ENCODE data around the gene NF1. TPM values are rescaled to one million over a fixed set of nuclear protein-coding genes. Genes with fewer than 3 reads are reported as not detected.
"Not testable (repeated sequence)": the region's sequence is repeated elsewhere in the genome, so short reads cannot be mapped to it uniquely, and the experiment has no call there.

NF1 gene
- polyA plus RNA-seq, 1 donor from 2014 or later: 10.0 TPM

GRCh38 chr17:31067691-31068184 lies 27.0 kb upstream of the NF1 start:
- no peaks in the 10 kb centered on the region for H3K27me3 Mint-ChIP-seq
- peaks cover 0 to 5% (median 2%) of the 10 kb centered on the region in 3 donors for H3K4me1 Mint-ChIP-seq
- no peaks in the 10 kb centered on the region for H3K36me3 Mint-ChIP-seq
- no peak overlapping the region for H3K27ac Mint-ChIP-seq
- H3K4me3 Mint-ChIP-seq: no peak overlapping the region
- peaks cover 0 to 1% (median 0%) of the 10 kb centered on the region in 3 donors for H3K9me3 Mint-ChIP-seq

GRCh38 chr17:31068291-31068690 lies 26.5 kb upstream of the NF1 start:
- H3K27me3 Mint-ChIP-seq: no peaks in the 10 kb centered on the region
- H3K9me3 Mint-ChIP-seq: peaks cover 0 to 1% (median 0%) of the 10 kb centered on the region in 3 donors
- H3K36me3 Mint-ChIP-seq: no peaks in the 10 kb centered on the region
- peaks cover 0 to 3% (median 2%) of the 10 kb centered on the region in 3 donors for H3K4me1 Mint-ChIP-seq
- H3K27ac Mint-ChIP-seq: no peak overlapping the region
- H3K4me3 Mint-ChIP-seq: no peak overlapping the region

GRCh38 chr17:31072186-31072585 lies 22.6 kb upstream of the NF1 start:
- H3K27ac Mint-ChIP-seq: no peak overlapping the region
- peaks cover 0 to 2% (median 1%) of the 10 kb centered on the region in 3 donors for H3K4me1 Mint-ChIP-seq
- H3K4me3 Mint-ChIP-seq: no peak overlapping the region
- no peaks in the 10 kb centered on the region for H3K27me3 Mint-ChIP-seq
- H3K36me3 Mint-ChIP-seq: peaks cover 2% of the 10 kb centered on the region
- peaks cover 0 to 1% (median 0%) of the 10 kb centered on the region in 3 donors for H3K9me3 Mint-ChIP-seq

GRCh38 chr17:31073411-31073810 lies 21.4 kb upstream of the NF1 start:
- H3K27me3 Mint-ChIP-seq: no peaks in the 10 kb centered on the region
- H3K36me3 Mint-ChIP-seq: peaks cover 2% of the 10 kb centered on the region
- H3K9me3 Mint-ChIP-seq: peaks cover 0 to 1% (median 0%) of the 10 kb centered on the region in 3 donors
- peaks cover 0 to 2% (median 1%) of the 10 kb centered on the region in 3 donors for H3K4me1 Mint-ChIP-seq
- H3K4me3 Mint-ChIP-seq: no peak overlapping the region
- H3K27ac Mint-ChIP-seq: no peak overlapping the region

GRCh38 chr17:31074772-31075555 lies 19.8 kb upstream of the NF1 start:
- Mint-ChIP-seq H3K27me3 (no peaks in the 10 kb centered on the region), H3K36me3 (peaks cover 5% of the 10 kb centered on the region), H3K4me3 (no peak overlapping the region), H3K4me1 (no peaks in the 10 kb centered on the region), H3K9me3 (peaks cover 0 to 1% (median 0%) of the 10 kb centered on the region in 3 donors), H3K27ac (no peak overlapping the region)

- H3K9me3 Mint-ChIP-seq: no peaks in the 10 kb centered on the region
- H3K36me3 Mint-ChIP-seq: peaks cover 5% of the 10 kb centered on the region
- H3K4me3 Mint-ChIP-seq: no peak overlapping the region
- H3K4me1 Mint-ChIP-seq: no peaks in the 10 kb centered on the region
- no peak overlapping the region for H3K27ac Mint-ChIP-seq
- H3K27me3 Mint-ChIP-seq: no peaks in the 10 kb centered on the region
These were observed 16.5 kb upstream of the NF1 start for GRCh38 chr17:31078290-31078689.

- no peak overlapping the region for H3K27ac Mint-ChIP-seq
- no peaks in the 10 kb centered on the region for H3K4me1 Mint-ChIP-seq
- no peaks in the 10 kb centered on the region for H3K9me3 Mint-ChIP-seq
- no peaks in the 10 kb centered on the region for H3K27me3 Mint-ChIP-seq
- no peak overlapping the region for H3K4me3 Mint-ChIP-seq
- H3K36me3 Mint-ChIP-seq: peaks cover 4% of the 10 kb centered on the region
These were observed 15.0 kb upstream of the NF1 start for GRCh38 chr17:31079731-31080130.

GRCh38 chr17:31085563-31085962 lies 9.2 kb upstream of the NF1 start:
- H3K9me3 Mint-ChIP-seq: no peaks in the 10 kb centered on the region
- no peaks in the 10 kb centered on the region for H3K36me3 Mint-ChIP-seq
- H3K4me3 Mint-ChIP-seq: no peak overlapping the region
- H3K27me3 Mint-ChIP-seq: no peaks in the 10 kb centered on the region
- H3K27ac Mint-ChIP-seq: no peak overlapping the region
- H3K4me1 Mint-ChIP-seq: no peaks in the 10 kb centered on the region

- no peaks in the 10 kb centered on the region for H3K9me3 Mint-ChIP-seq
- H3K36me3 Mint-ChIP-seq: no peaks in the 10 kb centered on the region
- H3K4me1 Mint-ChIP-seq: peaks cover 0 to 5% (median 0%) of the 10 kb centered on the region in 3 donors
- H3K4me3 Mint-ChIP-seq: no peak overlapping the region
- no peaks in the 10 kb centered on the region for H3K27me3 Mint-ChIP-seq
- no peak overlapping the region for H3K27ac Mint-ChIP-seq
These were observed 5.3 kb upstream of the NF1 start for GRCh38 chr17:31089471-31089870.

GRCh38 chr17:31090650-31091049 lies 4.1 kb upstream of the NF1 start:
- not testable (repeated sequence) for H3K36me3 Mint-ChIP-seq, H3K9me3 Mint-ChIP-seq, H3K27ac Mint-ChIP-seq, H3K4me3 Mint-ChIP-seq, H3K27me3 Mint-ChIP-seq, H3K4me1 Mint-ChIP-seq

GRCh38 chr17:31092475-31093064 lies 2.2 kb upstream of the NF1 start:
- peak overlapping the region in 3 of 4 donors; percentile 1 to 52 (median 42) for H3K4me3 Mint-ChIP-seq
- H3K36me3 Mint-ChIP-seq: no peaks in the 10 kb centered on the region
- peak overlapping the region in 2 of 3 donors; percentile 3 to 59 for H3K27ac Mint-ChIP-seq
- no peaks in the 10 kb centered on the region for H3K9me3 Mint-ChIP-seq
- no peaks in the 10 kb centered on the region for H3K27me3 Mint-ChIP-seq
- peaks cover 10 to 12% (median 12%) of the 10 kb centered on the region in 3 donors for H3K4me1 Mint-ChIP-seq

- Mint-ChIP-seq H3K27me3 (no peaks in the 10 kb centered on the region), H3K27ac (peak overlapping the region; percentile 75 to 88 (median 81)), H3K4me1 (peaks cover 10 to 12% (median 12%) of the 10 kb centered on the region in 3 donors), H3K36me3 (no peaks in the 10 kb centered on the region), H3K4me3 (peak overlapping the region; percentile 85 to 98 (median 94)), H3K9me3 (no peaks in the 10 kb centered on the region)
These were observed 744 bp upstream of the NF1 start for GRCh38 chr17:31093866-31094599.

GRCh38 chr17:31095236-31096105 lies 694 bp downstream of the NF1 start:
- H3K4me3 Mint-ChIP-seq: peak overlapping the region; percentile 85 to 98 (median 94)
- no peaks in the 10 kb centered on the region for H3K36me3 Mint-ChIP-seq
- no peaks in the 10 kb centered on the region for H3K9me3 Mint-ChIP-seq
- peak overlapping the region; percentile 43 to 95 (median 49) for H3K27ac Mint-ChIP-seq
- no peaks in the 10 kb centered on the region for H3K27me3 Mint-ChIP-seq
- H3K4me1 Mint-ChIP-seq: peaks cover 10 to 12% (median 12%) of the 10 kb centered on the region in 3 donors

- Mint-ChIP-seq H3K36me3 (no peaks in the 10 kb centered on the region), H3K27ac (peak overlapping the region; percentile 43 to 95 (median 49)), H3K27me3 (no peaks in the 10 kb centered on the region), H3K9me3 (no peaks in the 10 kb centered on the region), H3K4me3 (peak overlapping the region; percentile 85 to 98 (median 94)), H3K4me1 (peaks cover 10 to 15% (median 12%) of the 10 kb centered on the region in 3 donors)
These were observed 1.3 kb downstream of the NF1 start for GRCh38 chr17:31096106-31096436.

All from IgD-negative memory B cell (primary cell).